Effector CD4-positive, alpha-beta T cell (primary cell): ENCODE results near the gene CTNS.

Source experiments
- DNase-seq: peaks from one replicate; pipeline ENCODE4 v3.0.0-alpha.2; 2020

Gene CTNS

DNA sequence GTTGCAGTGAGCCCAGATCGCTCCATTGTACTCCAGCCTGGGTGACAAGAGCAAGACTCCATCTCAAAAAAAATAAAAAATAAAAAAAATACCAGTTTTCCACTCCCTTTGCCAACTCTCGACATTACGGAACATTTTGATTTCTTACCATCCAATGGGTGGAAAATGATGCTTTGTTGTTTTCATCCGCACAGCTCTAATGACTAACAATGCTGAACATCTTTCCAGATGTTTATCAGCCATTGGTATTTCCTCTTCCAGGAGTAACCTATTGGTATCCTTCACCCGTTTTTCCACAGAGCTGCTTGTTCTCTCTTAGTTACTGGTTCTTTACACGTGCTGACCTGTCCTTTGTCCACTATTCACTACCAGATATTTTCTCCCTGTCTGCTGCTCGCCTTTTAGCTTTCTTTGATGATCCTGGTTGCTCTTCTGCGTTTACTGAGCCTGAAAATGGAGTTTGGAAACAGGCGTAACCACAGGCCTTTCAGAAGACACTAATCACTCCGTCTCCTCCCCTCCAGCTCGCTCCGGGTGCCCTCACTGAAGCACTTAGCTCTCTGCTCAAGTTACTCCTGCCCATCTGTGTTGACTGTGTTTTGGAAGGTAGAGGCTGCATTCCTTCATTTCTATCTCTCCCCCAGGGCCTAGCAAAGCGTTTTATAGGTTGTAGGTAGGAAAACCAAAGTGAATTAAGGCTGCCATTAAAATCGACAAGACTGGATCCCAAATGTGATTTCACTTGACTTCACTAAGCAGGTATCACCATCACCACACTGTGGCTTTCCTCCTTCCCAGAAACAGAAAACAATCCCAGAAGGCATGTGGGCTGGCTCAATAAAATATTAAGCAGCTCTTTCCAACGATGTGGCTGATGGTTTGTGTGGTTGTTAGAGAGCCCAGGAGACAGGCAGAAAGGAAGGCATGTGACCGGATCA lies 9.5 kb upstream of the CTNS start:
- DNase-seq = no peak

DNA sequence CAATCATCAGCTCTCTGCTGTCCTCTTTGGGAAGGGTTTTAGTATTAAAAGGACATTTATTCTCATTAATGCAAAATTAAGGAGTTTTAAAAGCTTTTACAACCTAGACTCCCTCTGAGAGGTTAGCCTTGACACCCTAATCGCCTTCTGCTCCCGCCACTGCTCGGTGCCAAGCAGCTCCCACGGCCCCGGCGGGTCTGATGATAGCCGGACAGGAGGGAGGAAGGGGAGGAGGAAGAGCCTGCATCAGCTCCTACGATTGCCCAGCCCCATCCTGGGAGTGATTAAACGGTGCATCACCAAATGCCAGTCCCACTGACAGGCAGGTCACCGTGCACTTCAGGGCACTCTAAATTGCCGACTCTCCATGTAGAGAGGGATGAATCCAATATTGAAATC lies 8.8 kb upstream of the CTNS start:
- DNase-seq = no peak

DNA sequence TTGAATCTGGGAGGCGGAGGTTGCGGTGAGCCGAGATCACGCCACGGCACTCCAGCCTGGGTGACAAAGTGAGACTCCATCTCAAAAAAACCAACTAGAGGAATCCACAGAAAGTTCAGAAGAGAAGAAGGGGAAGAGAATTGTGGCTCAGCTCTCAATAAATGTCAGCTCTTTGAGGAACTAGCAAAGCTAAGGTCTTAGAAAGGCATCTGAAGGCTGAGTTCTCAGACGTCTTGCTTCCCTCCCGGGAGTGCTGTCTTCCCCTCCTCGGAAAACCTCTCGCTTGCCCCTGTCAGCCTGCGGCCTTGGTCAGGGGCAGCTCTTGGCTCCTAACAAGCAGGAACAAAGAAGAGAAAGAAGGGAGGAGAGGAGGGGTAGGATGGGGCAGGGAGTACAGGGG lies 5.8 kb upstream of the CTNS start:
- no peak for DNase-seq

DNA sequence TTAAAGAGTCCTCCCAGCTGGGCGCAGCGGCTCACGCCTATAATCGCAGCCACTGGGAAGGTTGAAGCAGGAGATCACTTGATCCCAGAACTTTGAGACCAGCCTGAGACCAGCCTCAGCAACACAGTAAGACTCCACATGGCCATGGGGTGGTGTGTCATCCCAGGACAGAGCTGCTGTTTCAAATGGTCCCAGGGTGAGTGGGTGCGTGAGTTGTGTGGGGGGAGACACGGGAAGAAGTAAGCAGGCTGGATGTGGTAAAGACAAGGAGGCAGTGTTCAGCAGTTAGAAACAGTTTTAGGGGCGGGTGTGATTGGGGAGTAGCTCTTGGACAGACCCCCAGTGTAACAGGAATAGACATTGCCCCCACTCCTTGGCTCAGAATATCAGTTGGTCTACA lies 4.3 kb upstream of the CTNS start:
- DNase-seq = no peak

DNA sequence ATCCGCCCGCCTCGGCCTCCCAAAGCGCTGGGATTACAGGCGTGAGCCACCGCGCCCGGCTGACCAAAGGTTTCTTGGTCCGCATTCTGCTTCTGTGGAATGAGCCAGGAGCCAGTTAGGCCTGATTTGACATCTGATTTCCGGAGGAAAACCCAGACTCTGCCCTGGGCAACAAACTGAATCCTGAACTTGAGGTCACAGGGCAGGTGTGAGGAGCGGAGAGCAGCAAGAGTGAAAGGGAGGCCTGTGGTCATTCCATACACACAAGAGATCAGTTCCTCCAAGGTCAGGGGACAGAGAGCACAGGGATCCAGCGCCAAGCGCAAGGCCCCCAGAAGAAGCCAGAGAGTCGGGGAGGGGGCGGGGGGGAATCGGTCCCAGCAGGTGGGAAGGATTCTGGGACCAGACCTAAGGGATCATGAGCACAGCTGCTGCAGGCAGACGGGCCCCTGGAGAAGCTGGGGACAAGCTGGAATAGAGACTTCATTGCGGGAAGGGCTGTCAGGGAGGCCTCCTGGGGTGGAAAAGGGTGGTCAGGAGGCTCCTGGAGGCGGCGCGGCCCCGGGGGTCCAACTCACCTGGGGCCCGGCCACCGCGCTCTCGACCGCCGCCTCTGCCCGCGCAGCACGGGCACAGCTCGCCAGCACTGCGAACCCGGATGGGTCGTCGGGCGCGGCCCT lies 946 bp upstream of the CTNS start:
- no peak for DNase-seq

DNA sequence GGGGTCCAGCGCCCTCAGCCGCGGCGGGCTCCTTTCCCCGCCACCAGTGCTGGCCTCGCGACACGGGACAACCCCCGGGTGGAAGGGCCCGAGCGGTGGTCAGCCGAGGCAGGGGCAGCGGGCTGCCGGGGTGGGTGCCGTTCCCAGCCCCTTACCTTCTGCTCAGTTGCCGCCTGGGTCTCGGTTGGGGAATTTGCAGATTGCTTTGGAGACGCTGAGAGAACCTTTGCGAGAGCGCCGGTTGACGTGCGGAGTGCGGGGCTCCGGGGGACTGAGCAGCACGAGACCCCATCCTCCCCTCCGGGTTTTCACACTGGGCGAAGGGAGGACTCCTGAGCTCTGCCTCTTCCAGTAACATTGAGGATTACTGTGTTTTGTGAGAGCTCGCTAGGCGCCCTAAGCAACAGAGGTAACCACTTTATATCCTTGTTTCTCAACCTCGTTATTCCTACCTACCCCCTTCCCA lies 381 bp downstream of the CTNS start:
- DNase-seq = no peak

DNA sequence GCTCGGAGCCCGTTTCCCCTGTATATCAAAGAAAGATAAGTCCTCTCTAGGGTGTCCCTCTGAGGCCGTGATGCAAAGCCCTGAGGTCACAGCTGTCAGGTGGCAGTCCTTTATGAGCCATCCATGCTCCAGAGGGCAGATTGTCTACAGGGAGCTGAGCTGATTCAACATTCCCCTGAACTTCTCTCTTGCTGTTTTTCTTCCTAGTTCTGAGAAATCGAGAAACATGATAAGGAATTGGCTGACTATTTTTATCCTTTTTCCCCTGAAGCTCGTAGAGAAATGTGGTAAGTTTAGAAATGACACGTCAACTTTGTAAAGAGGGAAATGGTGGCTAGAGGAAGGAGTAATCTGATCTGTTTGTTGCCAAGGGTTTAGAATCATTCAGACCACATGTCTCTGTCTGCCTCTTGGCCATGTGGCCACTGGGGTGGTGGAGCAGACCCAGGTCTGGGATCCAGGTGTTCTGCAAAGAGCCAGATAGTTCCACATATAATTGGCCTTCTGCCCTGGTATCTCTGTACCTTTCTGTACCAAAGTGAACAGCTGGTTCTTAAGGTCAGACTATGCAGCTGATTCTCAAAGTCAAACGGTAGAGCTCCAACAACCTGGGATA lies 3.5 kb downstream of the CTNS start:
- DNase-seq = no peak

DNA sequence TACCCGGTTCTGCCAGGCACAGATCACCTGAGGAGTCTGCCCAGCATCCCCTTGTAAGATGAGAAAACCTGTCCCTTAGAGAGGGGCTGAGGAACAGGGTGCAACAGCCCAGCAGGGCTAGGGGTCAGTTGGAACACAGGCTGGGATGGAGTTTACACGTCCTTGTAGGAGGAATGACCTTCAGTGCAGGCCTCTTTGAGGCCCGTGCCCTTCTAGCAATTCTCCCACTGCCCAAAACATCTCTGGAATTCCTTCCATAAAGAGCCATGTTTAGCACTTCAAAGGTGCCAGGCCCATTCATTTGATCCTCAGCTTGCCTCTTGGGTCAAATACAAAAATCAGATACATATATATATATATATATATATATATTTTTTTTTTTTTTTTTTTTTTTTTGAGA lies 4.5 kb downstream of the CTNS start:
- DNase-seq = no peak

DNA sequence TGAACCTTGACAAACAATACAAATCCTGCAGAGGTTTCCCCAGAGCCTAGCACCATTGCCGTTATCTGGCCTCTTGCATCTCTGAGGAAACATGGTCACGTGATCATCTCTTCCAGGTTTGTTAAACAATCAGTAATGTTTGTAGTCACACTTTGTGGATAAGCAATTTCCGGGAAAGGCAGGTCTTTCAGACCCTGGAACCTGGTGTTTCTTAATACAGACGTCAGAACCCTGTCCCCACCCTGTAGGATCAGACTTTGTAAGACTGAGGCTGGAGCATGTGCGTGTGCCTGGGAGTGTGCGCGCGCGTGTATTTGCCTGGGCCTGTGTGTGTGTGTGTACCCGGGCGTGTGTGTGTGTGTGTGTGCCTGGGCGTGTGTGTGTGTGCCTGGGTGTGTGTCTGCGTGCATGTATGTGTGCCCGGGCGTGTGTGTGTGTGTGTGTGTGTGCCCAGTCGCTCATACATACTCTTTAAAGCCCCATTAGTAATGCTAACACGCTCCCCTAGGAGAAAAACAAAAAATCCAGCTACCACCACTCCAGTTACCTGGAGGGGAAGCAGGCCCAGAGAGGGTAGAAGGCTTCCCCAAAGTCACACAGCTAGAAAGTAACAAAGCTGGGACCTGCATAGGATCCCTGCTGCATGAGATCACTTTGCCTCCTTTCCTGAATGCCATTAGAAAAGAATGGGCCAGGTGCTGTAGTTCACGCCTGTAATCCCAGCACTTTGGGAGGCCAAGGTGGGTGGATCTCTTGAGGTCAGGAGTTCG lies 5.3 kb downstream of the CTNS start:
- DNase-seq = no peak

DNA sequence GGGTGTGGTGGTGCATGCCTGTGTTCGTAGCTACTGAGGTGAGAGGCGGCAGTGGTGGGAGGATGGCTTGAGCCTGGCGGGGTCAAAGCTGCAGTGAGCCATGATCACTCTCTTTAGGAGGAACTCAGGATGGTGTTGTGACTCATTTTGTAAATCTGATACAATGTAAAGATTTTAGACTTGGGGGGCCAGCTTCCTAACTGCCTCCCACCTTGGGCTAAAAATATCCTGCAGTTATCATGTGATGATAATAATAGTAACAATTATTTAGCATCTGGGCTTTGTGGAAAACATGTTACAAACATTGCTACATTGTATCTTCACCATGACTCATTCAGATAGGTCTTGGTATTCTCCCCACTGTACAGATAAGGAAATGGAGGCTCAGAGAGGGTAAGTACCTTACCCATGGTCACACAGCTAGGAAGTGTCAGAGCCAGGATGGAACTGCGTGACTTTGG lies 7.4 kb downstream of the CTNS start:
- no peak for DNase-seq

DNA sequence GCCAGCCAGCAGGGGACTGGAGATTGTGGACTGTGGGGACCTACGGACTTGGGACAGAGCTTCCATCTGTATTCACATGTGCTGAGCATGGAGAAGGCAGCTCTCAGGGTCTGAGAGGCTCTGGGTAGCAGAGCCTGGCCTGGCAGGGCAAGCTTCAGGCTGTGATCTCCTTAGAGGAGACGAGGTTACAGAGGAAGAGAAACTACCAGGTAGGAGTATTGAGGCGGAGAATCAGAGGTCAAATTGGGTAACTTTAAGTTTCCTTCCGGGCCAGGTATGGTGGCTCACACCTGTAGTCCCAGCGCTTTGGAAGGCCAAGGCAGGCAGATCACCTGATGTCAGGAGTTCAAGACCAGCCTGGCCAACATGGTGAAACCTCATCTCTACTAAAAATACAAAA lies 8.8 kb downstream of the CTNS start:
- no peak for DNase-seq

DNA sequence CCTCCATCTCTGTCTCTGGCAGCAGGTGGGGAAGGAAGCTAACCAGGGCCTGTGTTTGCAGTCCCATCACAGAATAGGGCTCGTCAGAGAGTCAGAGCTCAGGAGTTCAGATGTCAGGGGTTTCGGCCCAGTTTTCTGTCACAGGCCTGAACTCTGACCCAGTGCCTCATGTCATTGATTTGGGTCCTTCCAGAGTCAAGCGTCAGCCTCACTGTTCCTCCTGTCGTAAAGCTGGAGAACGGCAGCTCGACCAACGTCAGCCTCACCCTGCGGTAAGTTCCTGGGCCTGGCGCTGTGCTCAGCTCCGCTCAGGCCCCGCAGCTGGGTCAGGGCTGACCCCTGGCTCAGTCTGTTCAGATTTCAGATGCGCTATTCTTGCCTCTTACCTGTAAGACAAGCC lies 10.7 kb downstream of the CTNS start:
- no peak for DNase-seq

DNA sequence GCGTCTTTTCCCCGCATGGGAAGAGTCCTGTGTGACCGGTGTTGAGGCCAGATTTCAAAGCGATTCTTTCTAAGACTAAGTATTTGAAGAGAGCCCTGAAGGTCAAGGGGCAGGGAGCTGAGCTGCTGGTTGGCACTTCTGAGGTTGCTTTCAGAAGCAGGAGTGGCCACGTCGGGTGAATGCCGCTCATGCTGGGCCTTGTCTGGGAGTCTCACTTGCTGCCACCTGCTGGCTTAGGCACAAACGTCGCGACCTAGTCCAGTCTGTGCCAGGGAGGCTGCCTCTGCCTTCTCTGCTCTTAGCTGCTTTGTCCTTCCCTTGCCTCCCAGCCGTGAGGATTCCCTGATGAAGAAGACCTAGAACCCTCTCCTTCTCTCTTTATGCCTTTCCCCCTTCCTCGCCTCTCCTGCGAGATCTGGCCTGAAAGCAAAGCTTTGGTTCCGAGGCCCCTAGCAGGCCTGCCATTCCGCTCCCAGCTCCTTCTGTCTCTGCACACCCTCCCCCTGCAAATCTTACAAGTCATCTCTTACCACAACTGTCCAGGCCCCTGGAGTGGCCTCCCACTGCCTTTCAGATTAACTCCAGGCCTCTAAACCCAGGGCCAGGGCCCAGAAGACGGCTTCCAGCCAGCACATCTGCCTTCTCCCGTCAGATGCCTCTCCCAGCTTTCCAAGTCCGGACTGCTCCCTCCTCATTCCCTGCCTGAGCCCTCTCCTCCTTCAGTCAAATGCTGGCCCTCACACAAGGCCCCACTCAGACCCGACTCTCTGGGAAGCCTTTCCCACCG lies 11.4 kb downstream of the CTNS start:
- no peak for DNase-seq

DNA sequence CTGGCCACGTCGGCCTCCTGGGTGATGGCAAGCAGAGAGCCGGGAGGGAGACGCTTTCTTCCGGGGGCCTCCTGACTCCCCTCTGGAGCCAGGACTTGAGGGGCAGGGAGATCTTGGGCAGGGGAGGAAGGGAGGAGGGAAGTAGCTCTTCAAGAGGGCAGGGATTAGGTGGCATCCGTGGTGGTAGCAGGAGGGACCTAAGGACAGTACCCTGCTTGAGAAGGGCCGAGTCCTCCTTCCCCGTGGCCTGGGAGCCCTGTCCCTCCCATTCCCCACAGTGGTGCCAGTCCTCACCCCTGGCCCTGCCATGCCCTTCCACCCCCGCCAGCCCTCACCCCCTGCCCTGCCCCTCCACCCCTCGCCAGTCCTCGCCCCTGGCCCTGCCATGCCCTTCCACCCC lies 19.2 kb downstream of the CTNS start:
- no peak for DNase-seq

DNA sequence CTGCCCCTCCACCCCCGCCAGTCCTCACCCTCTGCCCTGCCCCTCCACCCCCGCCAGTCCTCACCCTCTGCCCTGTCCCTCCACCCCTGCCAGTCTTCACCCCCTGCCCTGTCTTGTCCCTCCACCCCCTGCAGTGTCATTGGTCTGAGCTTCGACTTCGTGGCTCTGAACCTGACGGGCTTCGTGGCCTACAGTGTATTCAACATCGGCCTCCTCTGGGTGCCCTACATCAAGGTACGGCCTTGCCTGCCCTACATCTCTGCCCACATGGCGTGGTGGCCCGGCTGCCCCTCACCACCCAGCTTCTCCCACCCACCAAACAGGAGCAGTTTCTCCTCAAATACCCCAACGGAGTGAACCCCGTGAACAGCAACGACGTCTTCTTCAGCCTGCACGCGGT lies 19.8 kb downstream of the CTNS start:
- no peak for DNase-seq

DNA sequence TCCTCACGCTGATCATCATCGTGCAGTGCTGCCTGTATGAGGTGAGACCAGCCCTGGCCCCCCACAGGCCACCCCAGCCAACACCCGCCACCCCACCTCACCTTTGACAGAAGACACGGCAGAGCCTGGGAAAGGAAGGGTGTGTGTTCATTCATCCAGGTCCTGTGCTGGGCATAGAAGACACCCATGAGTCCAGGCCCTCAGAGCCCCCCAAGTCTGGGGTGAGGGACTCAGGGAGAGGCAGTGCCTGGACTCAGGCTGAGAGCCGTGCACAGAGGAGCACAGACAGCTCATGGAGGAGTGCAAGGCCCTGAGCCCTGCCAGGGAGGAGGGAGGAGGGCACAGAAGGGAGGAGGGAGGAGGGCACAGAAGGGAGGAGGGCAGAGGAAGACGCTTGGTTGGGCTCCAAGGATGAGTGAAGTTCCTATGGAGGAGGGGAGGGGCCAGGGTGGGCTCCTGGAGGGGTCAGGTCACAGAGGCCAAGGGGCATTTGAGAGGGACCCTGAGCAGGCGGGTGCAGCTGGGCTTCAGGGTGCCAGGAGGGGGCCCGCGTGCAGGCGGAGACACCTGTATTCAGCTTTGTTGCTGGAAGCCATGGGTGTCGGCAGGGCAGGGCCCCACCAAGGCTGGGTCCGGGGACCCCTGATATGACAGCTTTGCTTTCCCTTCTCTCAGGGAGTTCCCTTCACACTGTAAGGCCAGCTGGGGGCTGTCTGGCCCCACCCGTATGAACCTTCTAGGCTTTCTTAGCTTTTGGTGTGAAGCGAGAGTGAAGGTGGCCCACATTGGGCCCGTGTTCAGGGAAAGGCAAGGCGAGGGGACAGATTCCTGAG lies 20.4 kb downstream of the CTNS start:
- DNase-seq = no peak

DNA sequence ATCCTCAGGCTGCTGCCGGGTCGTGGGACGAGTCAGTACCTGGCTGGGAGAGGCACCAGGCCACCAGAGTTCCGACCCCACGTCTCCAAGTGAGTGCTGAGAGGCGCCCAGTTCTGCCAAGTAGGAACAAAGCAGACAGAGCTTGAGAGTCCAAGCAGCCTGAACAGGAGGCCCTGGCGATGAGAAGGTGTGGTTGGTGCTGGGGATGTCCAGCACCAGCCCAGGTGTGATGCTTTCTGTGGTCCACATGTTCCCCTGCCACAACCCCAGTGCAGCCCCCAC lies 21.0 kb downstream of the CTNS start:
- no peak for DNase-seq

DNA sequence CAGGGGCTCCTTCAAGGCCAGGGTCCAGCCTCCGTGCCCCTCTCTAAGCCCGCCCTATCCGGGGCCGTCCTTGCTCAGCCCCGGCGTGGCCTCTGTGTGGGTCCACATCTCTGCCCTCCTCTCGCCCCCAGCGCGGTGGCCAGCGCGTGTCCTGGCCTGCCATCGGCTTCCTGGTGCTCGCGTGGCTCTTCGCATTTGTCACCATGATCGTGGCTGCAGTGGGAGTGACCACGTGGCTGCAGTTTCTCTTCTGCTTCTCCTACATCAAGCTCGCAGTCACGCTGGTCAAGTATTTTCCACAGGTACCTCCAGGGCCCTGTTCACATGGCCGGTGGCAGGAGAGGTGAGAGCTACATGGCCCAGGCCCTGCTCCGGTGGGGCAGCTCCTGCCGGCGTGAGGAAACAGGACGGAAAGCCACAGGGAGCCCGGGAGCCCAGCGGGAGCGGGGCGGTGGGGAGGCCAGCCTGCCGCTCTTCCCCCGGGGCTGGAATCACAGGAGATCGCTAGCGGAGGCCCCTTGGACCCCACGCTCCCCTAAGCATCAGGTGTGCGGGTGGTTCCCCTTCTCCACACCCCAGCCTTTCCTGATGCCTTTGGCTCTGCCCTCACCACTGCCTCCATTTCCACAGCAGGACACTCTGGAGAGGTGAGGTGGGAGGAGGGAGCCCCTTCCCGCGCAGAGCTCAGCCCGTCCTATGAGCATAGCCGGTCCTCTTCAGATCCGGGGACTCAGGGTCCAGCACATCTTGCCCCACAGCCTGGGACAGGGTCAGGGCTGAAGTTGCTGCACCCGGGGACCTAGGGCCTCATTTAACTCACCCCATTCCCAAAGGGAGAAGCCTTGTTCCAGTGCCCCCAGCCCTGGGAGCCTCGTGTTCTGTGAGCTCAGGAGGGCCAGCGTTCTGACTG lies 21.6 kb downstream of the CTNS start:
- DNase-seq = no peak

DNA sequence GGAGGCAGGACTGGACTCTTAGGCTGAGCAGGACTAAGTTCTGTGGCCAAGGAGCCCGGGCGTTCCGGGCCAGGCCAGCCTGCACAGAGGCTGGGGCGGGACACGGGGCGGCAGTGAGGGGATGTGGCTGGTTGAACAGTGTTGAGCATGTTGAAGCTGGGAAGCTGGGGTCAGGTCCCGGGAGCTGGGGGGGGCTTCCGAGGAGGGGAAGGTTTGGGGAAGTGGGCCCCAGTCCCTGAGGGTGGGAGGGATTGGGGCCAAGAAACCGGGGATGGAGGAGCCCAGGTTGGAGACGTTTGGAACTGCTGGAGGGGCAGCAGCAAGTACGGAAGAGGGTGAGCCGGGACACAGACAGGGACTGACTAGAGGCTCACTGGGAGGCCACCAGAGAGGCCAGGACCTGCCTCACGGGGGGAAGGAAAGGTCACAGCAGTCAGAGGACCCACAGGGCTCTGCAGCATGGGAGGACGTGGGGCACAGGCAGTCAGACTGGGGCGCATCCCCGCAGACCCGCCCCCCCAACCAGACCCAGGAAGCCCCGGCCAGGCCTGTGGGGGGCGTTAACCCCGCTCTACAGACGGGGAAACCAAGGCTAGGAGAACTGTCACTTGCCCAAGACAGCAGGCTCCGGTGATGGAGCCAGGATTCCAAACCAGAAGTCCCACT lies 22.4 kb downstream of the CTNS start:
- no peak for DNase-seq
